HUDEP-2 (cell line): Measurements from ENCODE around the gene CNTN3.
A peak's percentile ranks its signal among the peaks of the same experiment; 100 is the strongest.

ENCODE experiments used
- DNase-seq, 76 experiments: peaks; one replicate each; lab custom pipeline; 2025; ENCODE audit not compliant: unreplicated experiment in 76 of 76; lab: John Stamatoyannopoulos, UW

The CNTN3 gene

DNA sequence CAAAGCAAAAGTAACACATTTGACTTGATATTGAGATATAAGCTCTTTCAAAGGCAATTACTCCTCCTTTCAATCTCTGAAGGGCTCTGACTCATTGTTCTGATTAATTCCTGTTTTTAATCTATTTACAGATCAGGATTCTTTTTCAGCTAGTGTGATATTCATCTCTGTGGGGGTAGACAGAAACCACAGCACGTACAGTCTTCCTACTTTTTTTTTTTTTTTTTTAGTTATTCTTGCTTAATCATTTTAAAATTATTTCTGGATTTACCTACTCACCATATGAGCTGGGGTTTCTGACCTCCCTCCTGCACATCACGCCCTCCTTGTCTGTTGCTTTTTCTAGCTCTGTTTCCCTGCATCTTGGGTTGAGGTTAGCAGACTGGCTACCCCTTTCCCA, 1.4 kb downstream of the CNTN3 start:
- DNase-seq: no peak

DNA sequence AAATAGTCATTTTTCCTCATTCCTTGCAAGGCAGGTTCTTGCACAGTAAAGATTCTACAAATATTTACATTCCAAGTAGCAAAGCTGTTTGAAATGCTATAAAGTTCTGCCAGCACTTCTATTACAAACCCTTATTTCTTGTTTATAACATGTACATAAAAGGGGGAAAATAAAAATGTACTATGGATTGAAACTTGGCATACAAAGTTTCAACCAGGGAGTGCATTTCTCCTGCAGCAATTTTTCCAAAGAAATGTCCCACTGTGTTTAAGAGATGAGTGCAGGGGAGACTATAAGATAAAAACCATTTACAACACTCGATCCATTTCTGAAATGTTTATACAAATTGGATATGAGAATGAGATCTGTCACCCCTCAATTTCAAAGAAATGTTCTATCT, 3.3 kb downstream of the CNTN3 start:
- no peak for DNase-seq

DNA sequence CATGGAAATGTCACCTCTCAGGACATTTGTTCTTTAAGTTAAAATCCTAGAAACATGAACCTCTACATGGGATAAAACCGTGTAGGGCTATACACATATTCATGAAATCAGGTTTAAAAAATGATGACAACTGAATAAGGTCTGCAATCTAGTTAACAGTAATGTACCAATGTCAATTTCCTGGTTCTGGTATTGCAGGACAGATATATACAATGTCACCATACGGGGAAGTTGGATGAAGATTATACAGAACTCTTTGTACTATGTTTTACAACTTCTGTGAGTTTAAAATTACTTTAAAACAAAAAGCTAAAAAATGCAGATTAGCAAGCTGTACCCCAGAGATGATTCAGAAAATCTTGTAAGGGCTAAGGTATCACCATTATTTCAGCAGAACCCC, 6.7 kb downstream of the CNTN3 start:
- DNase-seq: no peak

DNA sequence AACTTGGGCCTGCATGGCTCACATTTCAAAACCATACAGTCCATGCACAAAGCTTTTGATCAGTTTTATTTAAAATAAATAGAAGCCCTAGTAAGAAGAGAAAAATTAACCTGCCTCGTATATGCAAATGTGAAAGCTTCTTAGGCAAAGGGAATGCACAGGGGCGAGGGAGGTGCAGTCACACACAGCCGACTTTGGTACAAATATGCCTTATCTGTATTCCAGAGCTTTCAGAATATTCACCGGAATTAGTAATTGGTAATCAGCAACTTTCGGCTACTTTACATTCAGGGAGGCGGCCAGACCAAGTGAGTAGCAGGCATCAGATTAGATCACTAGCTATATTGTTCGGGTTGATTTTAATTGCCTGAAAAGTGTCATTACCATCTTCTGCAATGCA, 7.5 kb downstream of the CNTN3 start:
- no peak for DNase-seq

DNA sequence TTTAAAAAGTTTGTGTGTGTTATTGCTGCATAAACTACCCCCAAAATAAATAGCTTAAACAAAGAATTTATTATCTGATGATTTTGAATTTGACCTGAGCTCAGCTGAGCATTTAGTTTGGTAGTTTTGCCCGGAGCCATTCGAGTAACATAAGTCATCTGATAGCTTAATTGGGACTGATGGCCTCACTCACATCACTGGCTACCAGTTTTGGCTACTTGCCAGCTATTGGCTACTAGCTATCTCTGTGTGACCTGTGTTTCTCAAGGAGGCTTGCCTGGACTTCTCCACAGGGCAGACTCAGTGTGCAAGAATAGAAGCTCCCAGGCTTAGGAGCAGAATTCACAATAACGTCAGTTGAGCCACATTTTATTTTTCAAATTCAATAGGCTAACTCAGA, 9.0 kb downstream of the CNTN3 start:
- peak in 1 of 76 experiments; percentile 16 for DNase-seq

DNA sequence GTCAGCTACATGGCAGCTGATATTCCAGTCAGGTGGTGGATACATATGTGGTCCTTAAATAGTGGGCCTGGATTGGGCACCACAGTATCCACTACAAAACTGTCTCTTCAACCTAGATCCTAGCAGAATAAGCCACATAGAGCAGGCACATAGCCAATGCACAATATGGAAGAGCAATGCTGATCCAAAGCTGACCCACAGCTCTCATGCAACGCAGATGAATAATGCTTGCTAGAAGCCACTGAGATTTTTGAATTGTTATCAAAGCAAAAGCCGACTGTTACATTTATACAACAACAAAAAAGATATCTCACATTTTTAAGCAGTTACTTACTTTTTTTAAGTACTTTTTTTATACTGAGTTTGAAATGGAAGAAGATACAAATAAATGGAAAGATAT, 11.2 kb downstream of the CNTN3 start:
- DNase-seq: no peak

DNA sequence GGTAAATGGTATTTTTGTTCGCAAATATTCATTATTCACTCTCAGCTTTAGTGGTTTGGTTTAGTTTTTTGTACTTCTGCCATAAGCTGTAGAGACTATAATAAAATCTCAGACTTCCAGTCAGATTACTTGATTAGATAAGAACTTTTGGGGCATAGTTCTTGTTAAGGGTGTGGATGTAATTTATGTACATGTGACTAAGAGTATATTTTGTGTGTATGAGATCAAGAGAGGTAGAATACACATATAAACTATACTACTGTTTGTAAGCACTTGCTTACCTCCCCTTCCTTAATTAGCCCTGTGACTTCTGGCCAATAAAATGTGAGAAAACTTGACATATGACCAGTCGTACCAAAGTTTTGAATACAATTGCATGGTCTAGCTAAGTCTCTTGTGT, 12.0 kb downstream of the CNTN3 start:
- no peak for DNase-seq

DNA sequence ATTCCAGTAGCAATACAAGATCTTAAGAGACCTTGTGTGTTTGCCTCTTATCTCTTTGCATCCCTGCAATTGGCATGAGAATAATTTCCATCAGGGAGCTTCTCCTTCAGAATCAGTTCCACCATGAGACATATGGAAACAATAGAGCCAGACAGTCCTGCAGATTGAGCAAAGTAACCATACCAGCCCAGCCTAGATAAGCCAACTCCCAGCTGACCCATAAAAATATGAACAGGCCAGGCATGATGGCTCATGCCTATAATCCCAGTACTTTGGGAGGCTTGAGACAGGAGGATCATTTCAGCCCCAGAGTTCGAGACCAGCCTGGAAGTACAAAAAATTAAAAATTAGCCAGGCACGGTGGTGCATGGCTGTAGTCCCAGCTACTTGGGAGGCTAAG, 12.7 kb downstream of the CNTN3 start:
- DNase-seq: no peak

DNA sequence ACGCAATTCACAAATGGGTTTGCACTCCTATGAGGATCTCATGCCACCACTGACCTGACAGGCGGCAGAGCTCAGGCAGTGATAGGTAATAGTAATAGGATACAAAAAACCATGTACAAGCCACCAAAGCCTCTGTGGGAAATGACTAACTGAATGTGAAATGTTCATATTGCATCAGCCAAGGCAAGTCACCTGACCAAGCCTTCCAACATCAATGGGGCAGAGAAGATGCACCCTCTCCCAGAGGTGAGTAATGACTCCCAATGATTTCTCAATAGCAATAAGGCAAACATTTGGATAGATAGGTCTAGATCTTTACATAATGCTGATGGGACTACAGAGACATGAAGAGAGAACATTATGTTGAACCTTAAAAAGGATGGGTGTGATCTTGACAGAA, 14.9 kb downstream of the CNTN3 start:
- no peak for DNase-seq

DNA sequence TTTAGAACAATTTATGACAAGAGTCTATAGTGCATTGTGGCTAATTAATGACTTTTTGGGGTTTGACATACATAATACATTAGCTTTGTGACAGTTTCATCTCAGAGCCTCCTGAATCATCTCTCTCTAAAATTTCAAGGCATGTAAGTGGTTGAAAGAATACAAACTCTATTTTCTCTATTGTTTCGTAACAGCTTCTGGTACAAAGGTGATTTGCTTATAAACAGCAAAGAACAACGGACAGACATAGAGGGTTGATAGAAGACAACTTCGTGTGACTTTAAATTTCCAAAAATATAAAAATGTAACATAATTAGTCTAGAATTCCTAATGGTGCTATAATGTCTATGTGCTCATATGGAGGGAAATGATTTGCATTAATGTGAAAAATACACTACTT, 21.3 kb downstream of the CNTN3 start:
- no peak for DNase-seq

DNA sequence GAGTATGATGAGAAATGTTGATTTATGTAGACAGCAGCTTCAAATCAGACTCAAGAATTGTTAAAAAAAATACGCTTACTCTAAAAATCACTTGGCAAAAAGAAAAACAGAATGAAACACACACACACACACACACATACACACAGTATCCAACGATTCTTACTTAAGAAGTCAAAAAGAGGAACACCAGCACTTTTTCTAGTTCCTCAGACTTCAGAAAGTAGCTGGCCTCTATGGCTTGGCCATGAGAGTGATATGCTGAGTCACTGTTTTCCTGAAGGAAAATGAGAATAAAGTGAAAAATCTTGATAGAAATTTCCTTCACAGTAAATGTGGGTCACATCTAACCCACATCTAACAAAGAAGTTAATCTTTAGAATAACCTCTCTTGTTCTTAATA, 22.1 kb downstream of the CNTN3 start:
- DNase-seq: no peak

DNA sequence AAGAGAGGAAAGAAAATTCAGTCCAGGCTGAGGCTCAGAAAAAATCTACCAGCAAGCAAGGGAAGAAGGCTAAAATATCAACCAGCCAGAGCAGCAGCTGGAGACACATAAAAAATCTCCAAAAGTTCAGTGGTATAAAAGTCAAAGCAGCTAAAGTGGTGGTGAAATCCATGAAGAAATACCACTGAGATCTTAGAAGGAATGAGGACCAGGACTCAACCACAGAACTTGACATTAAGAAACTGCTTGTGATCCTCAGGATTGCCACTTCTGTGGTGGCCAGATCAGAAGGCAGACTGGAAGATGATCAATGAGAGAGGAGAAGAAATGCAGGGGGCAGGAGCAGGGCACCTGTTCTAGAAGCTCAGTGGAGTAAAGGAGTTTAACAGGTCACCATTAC, 22.5 kb downstream of the CNTN3 start:
- DNase-seq: no peak

DNA sequence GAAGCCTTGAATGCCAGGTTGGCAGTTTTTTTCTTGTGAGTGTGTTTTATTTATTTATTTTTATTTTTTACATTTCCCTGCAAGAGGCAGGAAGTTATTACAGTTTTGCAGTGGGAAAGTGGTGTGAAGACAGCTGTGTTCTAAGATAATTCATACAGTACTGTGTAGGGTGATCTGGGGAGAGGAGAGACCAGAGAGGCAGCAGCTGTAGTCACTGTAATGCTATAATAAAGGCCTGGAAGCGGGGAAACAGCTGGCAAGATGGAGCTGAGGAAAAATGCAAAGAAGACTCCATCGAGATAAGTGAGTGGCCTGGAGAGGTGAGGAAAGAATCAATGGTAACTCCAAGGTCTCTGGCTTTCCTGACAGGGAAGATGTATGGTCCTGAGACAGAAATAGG, 23.1 kb downstream of the CNTN3 start:
- no peak for DNase-seq

DNA sequence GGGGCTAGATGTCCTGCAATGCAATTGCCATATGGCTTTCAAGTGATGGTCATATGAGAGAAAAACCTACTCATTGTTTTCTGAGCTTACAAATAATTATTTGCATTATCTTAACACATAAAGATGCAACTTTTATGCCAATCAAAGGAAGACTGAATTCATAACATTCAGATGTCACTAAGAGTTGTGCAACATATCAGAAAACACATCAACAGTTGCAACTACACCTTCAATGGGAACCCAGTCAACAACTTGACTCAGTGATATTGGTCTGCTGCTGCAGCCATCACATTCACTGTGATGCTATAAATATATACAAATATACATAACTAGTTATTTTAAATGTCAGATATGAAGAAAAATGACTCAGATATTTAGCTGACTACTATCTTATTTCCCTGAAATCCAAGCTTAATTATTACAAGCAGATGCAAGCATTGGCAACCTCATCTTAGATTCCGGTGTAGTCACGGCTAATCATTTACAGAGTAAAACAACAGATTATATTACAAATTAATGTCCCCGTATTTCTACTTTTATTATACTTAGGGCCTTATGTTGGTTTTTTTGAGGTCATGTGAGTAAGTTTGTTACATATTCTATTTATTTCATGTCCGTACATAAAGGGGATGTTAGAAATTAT, 23.7 kb downstream of the CNTN3 start:
- no peak for DNase-seq

DNA sequence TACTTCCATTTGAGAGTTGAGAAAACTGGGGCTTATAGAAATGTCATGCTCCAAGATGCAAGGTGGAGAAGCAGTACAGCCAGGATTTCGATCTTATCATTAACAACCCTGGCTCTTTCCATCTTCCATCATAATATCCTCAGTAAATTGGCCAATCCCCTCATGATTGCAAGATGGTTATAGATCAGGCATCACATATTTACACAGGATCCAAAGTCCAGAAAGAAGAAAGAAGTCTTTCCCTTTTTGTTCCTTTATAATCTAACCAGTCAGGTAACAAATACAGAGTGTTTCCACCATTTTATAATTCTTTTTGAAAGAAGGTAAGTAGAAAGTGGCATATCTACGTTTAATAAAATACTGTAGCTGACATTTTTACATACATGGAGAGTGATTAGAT, 29.7 kb downstream of the CNTN3 start:
- DNase-seq: no peak

DNA sequence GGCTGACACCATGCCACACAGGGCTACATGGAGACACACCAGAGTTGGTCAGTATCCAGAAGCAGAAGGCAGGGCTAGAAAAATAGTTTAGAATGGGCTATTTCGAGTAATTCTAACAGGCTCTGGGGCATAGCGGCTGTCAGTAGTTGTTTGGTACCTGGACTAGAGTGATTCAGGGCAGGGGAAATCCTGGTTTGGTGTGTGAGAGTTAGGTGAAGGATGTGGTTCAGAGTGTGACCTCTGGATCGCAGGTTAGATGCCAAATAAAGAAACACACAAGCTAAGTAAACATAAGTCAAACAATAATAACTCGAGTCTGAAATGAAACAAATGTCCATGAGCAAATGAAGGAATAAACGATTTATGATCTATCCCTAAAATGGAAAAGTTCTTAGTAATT, 31.5 kb downstream of the CNTN3 start:
- DNase-seq: no peak

DNA sequence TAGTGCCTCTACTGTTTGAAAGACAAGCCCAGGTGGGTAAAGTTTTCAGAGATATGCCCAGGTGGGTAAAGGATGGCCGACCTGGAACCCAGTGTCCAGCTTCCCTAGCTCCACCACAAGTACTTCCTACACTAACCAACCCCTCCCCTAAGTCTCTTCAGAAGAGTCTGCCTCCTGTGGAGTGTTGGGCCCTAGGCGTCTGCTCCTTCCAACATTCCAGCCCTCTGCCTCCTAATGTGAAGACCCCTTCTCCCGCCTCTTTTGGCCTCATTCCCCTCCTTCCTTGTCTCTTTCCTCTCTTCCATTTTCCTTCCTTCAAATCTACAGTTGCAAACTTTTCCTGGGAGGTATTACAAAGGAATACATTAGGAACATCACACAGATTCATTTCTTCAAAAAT, 38.6 kb downstream of the CNTN3 start:
- DNase-seq: no peak

DNA sequence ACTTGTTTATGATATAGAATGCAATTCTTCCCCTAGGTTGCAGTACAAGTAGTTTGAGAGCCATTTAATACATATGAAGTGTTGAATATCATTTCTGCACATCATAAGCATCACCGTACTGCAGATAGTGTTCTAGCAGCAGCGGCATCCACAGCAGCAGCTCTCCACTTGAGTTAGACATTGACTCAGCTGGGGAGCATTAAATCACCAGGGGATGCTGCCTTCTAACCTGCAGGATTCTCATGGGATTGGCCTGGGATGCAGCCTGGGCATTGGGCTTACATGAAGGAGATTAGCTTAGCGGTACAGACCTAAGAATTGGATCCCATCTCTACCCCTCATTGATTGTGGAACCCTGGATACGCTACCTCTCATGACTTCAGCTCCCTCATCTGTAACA, 43.3 kb downstream of the CNTN3 start:
- no peak for DNase-seq
